Mucosa of stomach (tissue), 1 donor: Measurements from ENCODE around the gene HSF4.

ENCODE experiments used
- H3K27me3 ChIP-seq: one replicate; pipeline ENCODE4 v1.7.0; 2013; ENCODE audit warnings: mild to moderate bottlenecking, low read length; ENCODE audit not compliant: control insufficient read depth, insufficient read depth
- H3K36me3 ChIP-seq: one replicate; pipeline ENCODE4 v1.7.0; 2013; ENCODE audit warnings: low read length; ENCODE audit not compliant: control insufficient read depth, insufficient read depth
- H3K4me1 ChIP-seq: one replicate; pipeline ENCODE4 v1.7.0; 2013; ENCODE audit warnings: mild to moderate bottlenecking, low read length; ENCODE audit not compliant: control insufficient read depth, insufficient read depth
- H3K4me3 ChIP-seq: one replicate; pipeline ENCODE4 v1.7.0; 2013; ENCODE audit warnings: low read length
- H3K9ac ChIP-seq: one replicate; pipeline ENCODE4 v1.7.0; 2013; ENCODE audit warnings: mild to moderate bottlenecking, low read length, moderate library complexity
- H3K9me3 ChIP-seq: one replicate; pipeline ENCODE4 v1.7.0; 2013; ENCODE audit warnings: mild to moderate bottlenecking, low read length, moderate library complexity; ENCODE audit not compliant: control insufficient read depth
- donor health status: Pancreatic carcinoma.

The HSF4 gene

DNA sequence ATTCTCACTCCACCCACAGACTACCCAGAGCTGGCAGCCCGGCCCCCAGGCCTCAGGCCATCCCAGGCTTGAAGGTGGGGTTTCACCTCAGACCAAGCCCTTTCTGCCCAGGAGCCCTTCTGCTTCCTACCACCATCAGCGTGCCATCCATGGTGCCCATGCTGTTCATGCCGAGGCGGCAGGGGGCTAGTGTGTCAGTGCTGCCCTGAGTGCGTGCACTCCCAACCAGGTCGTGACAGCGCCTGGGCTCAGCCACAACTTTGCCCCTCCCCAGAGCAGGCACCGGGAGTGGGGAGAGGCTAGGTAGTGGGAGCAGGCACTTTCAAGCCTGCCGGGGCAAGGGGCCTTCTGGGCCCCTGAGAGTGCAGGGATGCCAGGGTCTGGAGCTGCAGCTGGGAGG, 22.2 kb upstream of the HSF4 start:
- peaks cover 22% of the 10 kb centered on the region for H3K36me3 ChIP-seq
- no peaks in the 10 kb centered on the region for H3K4me1 ChIP-seq

DNA sequence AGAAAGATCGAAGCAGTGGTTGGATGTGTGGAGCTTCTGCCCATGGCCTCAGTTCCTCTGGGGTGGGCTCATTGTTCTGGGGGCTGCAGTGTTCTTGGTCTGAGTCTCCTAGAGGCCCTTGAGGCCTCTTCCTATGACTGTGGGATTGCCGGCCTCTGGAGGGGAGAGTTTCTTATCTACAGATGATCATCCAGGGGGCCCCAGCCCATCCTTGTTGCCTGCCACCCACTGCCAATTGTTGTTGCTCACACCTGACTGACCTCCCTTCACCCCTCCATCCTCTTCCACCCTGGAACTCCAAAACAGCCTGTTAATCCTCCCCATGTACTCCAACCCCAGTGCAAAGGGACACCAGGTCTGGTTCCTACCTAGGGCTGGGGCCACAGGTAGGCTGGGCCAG, 19.6 kb upstream of the HSF4 start:
- Histone ChIP-seq H3K9ac (no peak overlapping the region), H3K27me3 (no peaks in the 10 kb centered on the region), H3K4me3 (no peak overlapping the region), H3K4me1 (no peaks in the 10 kb centered on the region), H3K36me3 (peaks cover 22% of the 10 kb centered on the region), H3K9me3 (no peaks in the 10 kb centered on the region)

More for the DNA sequence above, 22.2 kb upstream of the HSF4 start:
- Histone ChIP-seq H3K9me3 (no peaks in the 10 kb centered on the region), H3K4me3 (no peak overlapping the region), H3K27me3 (no peaks in the 10 kb centered on the region), H3K9ac (no peak overlapping the region)

DNA sequence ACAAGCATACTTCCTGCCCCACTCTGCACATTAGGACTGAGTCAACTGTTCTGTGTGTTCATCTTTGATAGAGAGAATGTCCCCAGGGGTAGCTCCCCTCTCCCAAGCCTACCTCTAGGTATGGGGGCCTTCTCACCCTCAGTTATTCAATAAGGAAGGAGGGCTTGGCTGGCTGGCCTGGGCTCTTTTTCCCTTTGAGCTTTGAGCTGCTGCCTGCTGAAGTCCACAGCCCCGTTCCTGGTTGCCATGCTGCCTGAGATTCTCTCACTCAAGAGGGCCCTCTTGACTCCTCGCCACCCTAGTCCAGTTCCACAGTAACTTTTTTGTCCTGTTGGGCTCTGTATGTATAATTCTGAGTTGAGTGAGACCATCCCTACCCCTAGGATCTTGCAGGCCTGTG, 18.8 kb upstream of the HSF4 start:
- H3K36me3 ChIP-seq = peaks cover 17% of the 10 kb centered on the region
- H3K9ac ChIP-seq = no peak overlapping the region
- no peaks in the 10 kb centered on the region for H3K9me3 ChIP-seq
- H3K4me1 ChIP-seq = peaks cover under 1% of the 10 kb centered on the region
- H3K4me3 ChIP-seq = no peak overlapping the region
- no peaks in the 10 kb centered on the region for H3K27me3 ChIP-seq

DNA sequence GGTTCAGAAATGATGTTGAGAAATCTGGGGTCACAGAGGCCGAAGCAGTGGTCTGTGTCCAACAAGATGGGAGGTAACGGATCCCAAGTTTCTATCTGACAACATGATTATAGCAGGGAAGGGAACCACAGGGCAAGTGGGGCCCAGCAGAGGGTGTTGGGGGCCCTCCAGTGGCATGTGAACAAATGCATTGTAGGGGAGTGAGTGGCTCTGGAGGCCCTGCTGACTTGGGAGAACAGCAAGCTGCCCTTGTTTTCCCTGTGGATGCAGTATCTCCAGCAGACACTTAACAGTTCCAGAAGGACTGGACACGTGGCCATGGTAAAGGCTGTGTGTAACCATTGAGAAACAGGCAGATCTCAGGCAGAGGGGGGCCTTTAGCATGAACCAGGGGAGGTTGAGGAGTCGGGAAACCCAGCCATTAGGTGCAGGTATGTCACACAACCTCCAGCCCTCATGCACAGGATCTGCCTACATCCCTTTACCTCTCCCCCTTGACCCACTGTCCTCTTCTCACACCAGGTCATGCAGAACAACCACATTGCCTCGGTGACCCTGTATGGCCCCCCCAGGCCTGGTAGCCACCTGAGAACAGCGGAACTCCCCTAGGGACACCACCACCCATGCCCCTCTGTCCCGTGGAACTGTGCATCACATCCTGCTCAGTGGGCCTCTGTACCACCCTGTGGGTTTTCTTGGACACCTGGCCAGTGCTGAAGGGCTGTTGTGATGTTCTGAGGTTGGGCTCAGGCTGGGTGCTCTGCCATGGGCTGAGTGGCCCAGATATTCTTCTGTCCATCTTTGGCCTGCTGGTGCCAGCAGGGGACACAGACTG, 17.8 kb upstream of the HSF4 start:
- Histone ChIP-seq H3K36me3 (peaks cover 16% of the 10 kb centered on the region), H3K9me3 (no peaks in the 10 kb centered on the region), H3K9ac (no peak overlapping the region), H3K4me1 (peaks cover 10% of the 10 kb centered on the region), H3K27me3 (no peaks in the 10 kb centered on the region), H3K4me3 (no peak overlapping the region)

DNA sequence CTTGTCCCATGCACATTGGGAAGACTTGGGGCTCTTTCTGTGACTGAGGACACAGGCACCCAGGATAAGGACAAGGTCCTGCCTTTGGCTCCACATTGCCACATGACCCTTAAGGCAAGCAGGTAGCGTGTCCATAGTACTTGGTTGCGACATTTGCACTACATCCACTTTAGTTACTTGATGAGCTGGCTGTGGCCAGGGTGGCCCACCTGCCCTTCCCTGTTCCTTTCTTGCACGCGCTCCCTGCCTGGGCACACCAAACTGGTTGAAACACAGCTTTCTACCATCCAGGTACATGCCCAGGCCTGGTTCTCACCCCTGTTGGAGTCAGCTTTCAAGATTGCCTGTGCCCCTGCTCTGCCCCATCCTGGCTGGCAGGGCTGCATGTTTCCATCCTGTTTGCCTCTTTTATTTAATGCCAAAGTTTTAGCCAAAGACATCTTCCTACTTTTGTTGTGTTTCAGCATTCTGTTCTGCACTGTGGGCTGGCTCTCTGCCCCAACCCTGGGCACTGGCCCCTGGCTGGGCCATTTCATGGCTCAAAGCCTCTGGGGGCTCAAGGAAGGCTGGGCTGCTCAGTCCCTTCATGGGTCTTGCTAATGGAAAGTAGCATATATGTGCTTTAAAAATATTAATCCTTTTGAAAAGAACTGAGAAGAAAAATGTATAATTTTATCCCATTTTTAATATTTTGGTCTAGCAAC, 17.0 kb upstream of the HSF4 start:
- no peaks in the 10 kb centered on the region for H3K27me3 ChIP-seq
- no peak overlapping the region for H3K4me3 ChIP-seq
- H3K9ac ChIP-seq = no peak overlapping the region
- H3K4me1 ChIP-seq = peaks cover 10% of the 10 kb centered on the region
- peaks cover 12% of the 10 kb centered on the region for H3K36me3 ChIP-seq
- no peaks in the 10 kb centered on the region for H3K9me3 ChIP-seq

DNA sequence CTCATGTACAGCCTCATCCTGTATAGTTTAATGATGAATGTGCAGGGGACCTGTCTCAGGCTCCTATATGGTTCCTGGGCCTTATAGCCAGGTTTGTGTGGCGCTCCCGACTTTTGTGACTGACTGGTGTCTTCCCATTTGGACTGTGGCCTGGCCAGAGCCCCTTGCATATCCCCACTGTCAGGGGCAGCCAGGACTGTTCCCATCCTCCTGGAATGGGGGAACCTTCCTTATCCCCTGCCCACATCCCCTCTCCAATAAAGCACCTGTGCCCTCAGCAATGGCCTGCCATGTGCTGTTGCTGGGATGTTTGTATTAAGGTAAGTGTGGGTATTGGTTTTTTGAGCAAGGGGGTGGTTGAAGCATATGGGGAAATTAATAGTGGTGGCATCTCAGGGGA, 16.3 kb upstream of the HSF4 start:
- Histone ChIP-seq H3K9me3 (no peaks in the 10 kb centered on the region), H3K36me3 (peaks cover 12% of the 10 kb centered on the region), H3K4me1 (peaks cover 10% of the 10 kb centered on the region), H3K27me3 (no peaks in the 10 kb centered on the region), H3K4me3 (no peak overlapping the region), H3K9ac (no peak overlapping the region)

DNA sequence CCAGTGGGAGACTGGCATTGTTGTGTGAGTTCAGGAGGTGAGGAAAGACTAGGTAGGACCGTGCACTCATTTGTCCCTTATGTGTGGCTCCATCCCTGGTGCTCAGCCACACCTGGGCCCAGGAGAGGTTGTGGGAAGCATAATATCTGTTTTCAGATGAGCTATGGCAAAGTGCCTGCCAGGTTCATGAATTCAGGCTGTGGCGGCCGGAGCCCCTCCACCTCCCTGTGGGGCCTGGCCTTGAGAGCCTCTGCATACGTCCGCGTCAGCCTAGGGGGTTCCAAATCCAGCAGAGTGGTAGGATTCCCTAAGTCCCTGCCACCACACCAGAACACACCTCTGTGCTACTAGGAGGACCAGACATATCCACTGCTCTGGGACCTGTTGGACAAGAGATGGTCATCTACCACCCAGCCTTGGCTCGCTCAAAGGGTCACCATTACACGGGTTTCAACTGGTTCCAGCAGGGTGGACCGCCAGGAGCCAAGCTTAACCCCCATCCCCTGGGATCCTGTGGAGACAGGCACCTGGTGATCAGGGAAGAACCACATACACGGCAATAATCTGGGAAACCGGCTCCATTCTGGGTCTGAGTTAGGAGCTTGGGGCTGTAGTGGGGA, 15.8 kb upstream of the HSF4 start:
- Histone ChIP-seq H3K9ac (no peak overlapping the region), H3K27me3 (no peaks in the 10 kb centered on the region), H3K9me3 (no peaks in the 10 kb centered on the region), H3K4me3 (no peak overlapping the region), H3K36me3 (peaks cover 12% of the 10 kb centered on the region), H3K4me1 (peaks cover 10% of the 10 kb centered on the region)

DNA sequence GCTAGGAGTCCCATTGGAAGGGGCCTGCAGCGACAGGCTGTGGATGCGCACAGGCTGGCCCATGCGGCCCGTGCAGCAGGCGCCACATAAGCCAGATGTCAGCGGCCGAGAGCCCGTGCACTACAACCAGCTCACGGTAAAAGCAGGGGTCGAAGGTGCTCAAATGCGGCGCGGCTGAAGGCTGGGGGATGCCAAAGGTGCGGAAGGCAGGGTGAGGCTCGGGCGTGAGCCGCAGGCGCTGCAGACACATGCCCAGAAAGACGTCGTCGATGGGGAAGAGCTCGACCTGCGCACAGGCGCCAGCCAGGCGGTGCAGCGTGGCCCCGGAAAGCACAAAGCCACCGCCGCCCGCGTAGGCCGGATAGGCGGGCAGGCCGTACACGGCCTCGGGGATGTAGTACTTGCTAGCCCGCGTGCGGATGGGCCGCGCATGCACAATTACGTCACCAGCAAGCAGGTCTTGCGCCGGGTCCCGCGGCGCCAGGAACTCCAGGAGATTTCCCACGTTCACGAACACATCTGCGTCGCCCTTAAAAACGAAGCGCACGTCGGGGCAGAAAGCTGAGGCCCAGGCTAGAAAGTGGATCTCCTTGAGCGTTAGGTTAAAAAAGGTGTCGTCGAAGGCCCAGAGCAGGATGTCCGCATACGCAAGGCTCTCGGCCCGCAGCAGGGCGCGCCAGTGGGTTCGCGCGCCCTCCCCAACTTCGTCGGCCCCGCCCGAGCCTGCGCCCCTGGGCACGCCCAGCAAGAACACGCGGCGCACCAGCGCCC, 15.1 kb upstream of the HSF4 start:
- Histone ChIP-seq H3K4me1 (peaks cover 10% of the 10 kb centered on the region), H3K27me3 (no peaks in the 10 kb centered on the region), H3K9ac (no peak overlapping the region), H3K36me3 (peaks cover 9% of the 10 kb centered on the region), H3K4me3 (no peak overlapping the region), H3K9me3 (no peaks in the 10 kb centered on the region)

DNA sequence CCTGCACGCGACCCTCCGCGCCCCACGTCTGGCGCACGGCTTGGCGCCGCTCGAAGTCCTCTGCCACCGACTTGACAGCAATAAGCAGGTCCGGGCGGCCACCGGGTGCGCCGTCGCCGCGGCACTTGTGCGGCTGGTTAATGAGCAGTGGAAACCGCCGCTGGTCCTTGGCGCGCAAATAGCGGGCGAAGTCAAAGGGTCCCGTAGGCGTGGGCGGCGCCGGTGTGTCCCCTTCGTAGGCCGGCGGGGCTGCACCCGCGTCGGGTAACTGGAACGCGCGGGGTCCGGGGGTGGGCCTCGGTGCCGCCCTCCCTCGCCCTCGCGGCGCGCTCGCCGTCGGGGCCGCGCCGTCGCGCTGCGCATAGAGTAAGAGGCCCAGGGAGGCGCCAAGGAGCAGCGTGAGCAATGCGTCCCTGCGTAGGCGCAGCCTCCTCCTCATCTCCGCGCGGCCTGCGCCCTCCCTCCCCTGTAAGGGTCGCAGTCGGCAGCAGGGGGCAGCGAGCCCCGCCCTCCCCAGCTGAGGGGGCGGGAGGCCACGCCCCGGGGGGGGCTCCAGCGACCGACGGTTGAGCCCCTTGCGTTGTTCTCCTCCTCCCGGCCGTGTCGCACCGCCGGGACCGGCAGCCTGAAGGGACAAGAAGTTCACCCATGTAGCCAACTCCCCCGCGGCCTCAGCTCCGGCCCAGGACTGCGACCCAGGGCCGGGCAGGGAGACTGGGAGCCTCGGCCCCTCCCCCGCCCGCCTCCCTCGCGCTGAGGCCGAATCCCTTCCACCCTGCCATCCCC, 14.3 kb upstream of the HSF4 start:
- Histone ChIP-seq H3K4me1 (peaks cover 10% of the 10 kb centered on the region), H3K4me3 (peak overlapping the region; percentile 57), H3K36me3 (peaks cover 4% of the 10 kb centered on the region), H3K9me3 (no peaks in the 10 kb centered on the region), H3K27me3 (no peaks in the 10 kb centered on the region), H3K9ac (peak overlapping the region; percentile 72)

DNA sequence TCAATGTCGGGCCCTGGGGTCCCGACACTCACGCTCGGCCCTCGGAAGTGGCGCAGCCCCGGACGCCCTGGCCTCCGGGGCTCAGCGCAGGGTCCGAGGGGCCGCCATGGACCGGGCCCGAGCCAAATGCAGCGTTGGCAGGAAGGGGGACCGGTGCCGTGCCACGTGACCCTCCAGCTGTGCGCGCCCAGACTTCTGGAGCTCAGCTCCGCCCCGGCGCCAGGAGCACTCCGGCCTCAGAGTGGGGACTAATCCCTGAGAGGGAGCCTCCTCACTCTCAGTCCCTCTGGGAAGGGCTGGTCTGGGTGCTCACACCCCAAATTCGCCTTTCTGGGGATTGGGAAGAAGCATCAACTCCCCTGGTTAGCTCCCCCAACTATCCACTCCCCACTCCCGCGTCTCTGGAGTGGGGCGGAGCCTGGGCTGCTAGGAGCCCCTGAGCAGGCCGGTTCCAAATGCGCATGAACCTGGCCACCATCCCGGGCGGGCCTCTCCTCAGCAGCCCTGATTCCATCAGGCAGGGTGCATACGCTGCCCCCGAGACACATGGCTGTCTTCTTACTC, 13.6 kb upstream of the HSF4 start, which contains the start of gene B3GNT9:
TSS of gene B3GNT9 (minus strand) at position 166 of the 564 bp plus-strand sequence. CDS start 513 bp downstream, outside the sequence.
- Histone ChIP-seq H3K9ac (peak within 1 kb of the TSS; percentile 72), H3K27me3 (no peaks in the 10 kb centered on the region), H3K4me3 (peak within 1 kb of the TSS; percentile 57), H3K4me1 (peaks cover 16% of the 10 kb centered on the region), H3K9me3 (no peaks in the 10 kb centered on the region), H3K36me3 (peaks cover 3% of the 10 kb centered on the region)
